Stimulated activated CD8-positive, alpha-beta memory T cell treated with anti-CD3 and anti-CD28 coated beads, Interleukin-4, amount 100 ng/mL, for 1 hour (primary cell): ENCODE results near the gene NMT2.

Experiments
- DNase-seq, 2 donors: peaks; one replicate each; pipeline ENCODE4 v3.0.0-alpha.2; 2020; ENCODE audit warnings: low read depth in 2 of 2, low spot score in 1 of 2

The NMT2 gene

GRCh38 chr10:15181576-15182156 lies 13.2 kb upstream of the NMT2 start:
- DNase-seq: no peak

DNA sequence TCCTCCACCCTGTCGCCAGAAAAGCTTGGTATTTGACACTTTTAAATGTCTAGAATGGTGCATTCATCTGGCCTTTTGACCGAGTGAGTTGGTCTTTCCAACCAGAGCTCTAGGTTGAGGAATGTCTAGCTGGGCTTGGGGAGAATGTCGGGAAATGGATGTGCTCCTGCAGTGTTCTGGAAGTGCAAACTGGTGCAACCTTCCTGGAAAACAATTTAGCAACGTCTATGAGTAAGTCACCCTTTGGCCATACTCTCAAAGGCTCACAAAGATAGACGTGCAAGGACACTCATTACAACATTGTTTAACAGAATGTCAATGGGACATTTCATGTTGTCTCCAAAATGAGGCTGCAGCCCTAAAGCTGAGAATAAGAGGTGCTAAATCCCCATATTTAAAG lies 12.2 kb upstream of the NMT2 start:
- no peak for DNase-seq

GRCh38 chr10:15176269-15176668 lies 7.8 kb upstream of the NMT2 start:
- no peak for DNase-seq

DNA sequence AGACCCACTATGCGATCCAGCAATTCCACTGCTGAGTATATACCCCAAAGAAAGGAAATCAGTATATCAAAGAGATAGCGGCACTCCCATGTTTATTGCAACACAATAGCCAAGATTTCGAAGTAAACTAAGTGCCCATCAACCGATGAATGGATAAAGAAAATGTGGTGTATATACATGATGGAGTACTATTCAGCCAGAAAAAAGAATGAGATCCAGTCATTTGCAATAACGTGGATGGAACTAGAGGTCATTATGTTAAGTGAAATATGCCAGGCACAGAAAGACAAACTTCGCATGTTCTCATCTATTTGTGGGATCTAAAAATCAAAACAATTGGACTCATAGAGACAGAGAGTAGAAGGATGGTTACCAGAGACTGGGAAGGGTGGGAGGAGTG lies 7.1 kb upstream of the NMT2 start:
- DNase-seq: no peak

DNA sequence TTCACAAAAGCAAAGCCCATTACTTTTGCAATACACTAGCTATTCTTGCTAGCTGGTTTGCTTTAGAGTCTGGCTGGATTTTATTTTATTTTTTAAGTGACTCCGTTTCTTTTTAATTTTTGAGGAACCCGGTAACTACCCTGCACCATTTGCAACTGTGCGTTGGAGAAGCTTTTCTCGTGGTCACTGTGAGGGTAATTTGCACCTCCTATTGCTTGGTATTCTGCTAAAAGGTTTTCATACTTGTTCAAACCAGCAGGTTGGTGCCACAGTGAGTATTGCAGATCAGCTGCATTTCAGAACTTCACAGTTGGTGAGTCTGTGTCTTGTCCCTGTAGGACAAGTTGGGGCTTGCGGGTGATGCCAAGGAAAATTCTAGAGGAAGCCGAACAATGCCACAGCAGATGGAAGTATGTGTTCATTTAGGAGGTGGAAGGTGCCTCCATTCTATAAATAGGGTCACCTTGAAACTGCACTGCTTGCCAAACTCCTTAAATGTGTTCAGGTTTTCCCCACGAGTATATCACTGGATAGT lies 3.9 kb upstream of the NMT2 start:
- no peak for DNase-seq

- DNase-seq: peak in 1 of 2 donors; percentile 33
These were observed 1.3 kb upstream of the NMT2 start for GRCh38 chr10:15169555-15170401.

- peak; percentile 96 to 97 for DNase-seq
These were observed 477 bp upstream of the NMT2 start for GRCh38 chr10:15168786-15169554.

GRCh38 chr10:15167411-15168290 lies 842 bp downstream of the NMT2 start:
- no peak for DNase-seq

- no peak for DNase-seq
These were observed 2.2 kb downstream of the NMT2 start for GRCh38 chr10:15166325-15166724.

- DNase-seq: no peak
These were observed 5.2 kb downstream of the NMT2 start for GRCh38 chr10:15163253-15163828.

DNA sequence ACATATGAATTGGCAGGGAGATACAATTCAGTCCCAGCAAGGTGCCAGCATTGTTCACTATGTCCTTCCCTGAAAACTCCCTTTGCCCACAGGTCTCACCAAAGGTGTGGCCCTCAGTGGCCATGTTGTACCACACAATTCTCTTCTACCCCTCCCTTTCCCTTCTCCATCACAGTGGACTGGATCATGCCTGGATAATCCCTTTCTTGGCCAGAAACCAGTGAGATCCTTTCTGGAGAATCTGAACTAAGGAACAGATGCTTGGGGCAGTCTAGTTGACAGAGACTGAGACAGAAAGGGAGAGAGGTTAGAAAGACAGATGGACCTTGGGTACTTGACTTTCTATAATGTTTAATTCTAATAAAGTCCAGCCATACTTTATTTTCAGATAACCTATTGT lies 9.5 kb downstream of the NMT2 start:
- no peak for DNase-seq

DNA sequence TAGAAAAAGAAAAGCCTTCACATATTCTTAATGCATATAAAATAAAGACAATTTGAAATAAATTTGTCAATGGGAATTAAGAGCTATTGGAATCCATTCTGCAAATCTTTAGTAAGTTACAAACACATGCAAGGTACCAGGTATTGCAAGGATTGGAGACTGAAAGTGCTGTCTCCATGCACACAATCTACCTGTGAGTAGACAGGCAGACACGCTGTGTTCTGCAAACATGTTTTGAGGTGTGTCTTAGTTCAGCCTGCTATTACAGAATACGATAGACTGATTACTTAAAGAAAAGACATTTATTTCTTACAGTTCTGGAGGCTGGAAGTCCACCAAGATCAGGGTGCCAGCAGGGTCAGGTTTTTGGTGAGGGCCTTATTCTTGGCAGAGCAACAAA lies 10.0 kb downstream of the NMT2 start:
- DNase-seq: no peak

DNA sequence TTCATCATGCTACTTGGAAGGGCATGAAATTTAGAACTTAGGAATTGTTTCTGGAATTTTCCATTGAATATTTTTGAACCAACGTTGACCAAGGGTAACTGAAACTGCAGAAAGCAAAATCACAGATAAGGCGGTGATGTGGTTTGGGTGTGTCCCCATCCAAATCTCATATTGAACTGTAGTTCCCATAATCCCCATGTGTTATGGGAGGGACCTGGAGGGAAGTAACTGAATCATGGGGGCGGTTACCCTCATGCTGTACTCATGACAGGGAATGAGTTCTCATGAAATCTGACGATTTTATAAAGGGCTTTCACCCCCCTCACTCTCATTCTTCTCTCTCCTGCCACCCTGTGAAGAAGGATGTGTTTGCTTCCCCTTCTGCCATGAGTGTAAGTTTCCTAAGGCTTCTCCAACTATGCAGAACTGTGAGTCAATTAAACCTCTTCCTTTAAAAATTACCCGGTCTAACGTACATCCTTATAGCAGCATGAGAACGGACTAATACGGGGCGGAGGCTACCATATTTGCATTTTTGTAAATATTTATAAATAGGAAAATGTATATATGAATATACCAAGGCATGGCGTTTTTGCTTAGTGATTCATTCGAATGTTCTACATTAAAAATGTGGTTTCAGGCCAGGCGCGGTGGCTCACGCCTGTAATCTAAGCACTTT lies 12.4 kb downstream of the NMT2 start:
- DNase-seq: no peak

- DNase-seq: no peak
These were observed 15.9 kb downstream of the NMT2 start for GRCh38 chr10:15152556-15152955.

GRCh38 chr10:15150563-15150962 lies 17.9 kb downstream of the NMT2 start:
- DNase-seq: no peak

- no peak for DNase-seq
These were observed 19.3 kb downstream of the NMT2 start for GRCh38 chr10:15149042-15149771.

DNA sequence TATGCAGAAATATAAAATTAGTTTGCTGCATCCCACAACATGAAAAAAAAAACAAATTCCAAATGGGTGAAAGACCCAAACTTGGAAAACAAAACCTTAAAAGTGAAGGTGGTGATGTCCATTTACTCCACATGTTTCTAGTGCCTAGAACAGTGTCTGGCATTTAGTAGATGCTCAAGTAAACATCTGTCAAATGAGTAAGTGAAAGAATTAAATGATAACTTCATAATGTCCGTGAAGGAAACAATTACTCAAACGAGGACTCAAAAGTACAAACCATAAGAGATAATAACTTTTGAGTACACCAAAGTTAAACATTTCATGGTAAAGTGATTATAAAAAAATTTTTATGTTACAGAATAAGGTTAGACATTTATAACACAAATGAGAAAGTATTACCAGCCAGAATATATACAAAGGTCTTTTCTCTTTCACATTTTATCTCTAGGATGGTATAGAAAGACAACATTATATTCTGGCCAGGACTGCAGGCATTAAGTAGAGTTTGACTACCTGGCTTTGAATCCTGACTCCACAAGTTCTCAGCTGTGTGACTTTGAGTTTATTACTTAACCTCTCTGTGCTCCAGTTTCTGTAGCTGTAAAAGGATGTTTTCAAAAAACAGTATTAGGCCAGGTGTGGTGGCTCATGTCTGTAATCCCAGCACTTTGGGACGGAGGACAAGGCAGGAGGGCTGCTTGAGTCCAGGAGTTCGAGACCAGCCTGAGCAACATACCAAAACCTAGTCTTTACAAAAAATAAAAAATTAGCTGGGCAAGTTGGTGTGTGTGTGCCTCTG lies 20.7 kb downstream of the NMT2 start:
- no peak for DNase-seq

- DNase-seq: no peak
These were observed 22.1 kb downstream of the NMT2 start for GRCh38 chr10:15146366-15146765.
